GM12873 (cell line): ENCODE results near the gene SIX2.

Source experiments
- CTCF ChIP-seq: IDR thresholded peaks from 2 replicates; pipeline ENCODE4 v1.5.1; 2012; ENCODE audit warnings: low read depth, mild to moderate bottlenecking, moderate library complexity, low read length, control low read depth; ENCODE audit not compliant: insufficient read depth; ENCODE audit errors: missing control alignments

The SIX2 gene

GRCh38 chr2:44999540-44999939, 9.7 kb downstream of the SIX2 start:
- TF ChIP-seq CTCF, result no peak

DNA sequence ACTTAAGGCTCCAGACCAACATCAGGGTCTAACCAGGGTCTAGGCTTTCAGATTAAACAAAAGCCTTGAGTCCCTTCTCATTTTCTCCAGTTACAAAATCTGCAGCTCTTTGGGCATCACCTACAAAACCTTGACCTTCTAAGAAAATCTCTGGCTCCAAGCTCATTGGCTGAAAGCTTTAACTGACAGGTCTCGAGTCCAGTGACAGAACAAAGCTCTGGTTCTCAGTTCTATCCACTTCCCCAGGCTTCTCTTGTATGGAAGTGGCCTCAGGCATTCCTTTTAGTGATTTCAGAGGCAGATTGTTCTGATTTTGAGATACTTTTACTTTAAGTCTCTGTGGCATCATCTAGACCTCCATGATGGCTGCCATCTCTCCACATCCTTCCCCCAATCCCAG, 11.3 kb downstream of the SIX2 start:
- no peak for TF ChIP-seq CTCF

- no peak for TF ChIP-seq CTCF
These were observed 12.9 kb downstream of the SIX2 start for GRCh38 chr2:44996356-44996755.

GRCh38 chr2:44994377-44994776, 14.9 kb downstream of the SIX2 start:
- TF ChIP-seq CTCF, result no peak

DNA sequence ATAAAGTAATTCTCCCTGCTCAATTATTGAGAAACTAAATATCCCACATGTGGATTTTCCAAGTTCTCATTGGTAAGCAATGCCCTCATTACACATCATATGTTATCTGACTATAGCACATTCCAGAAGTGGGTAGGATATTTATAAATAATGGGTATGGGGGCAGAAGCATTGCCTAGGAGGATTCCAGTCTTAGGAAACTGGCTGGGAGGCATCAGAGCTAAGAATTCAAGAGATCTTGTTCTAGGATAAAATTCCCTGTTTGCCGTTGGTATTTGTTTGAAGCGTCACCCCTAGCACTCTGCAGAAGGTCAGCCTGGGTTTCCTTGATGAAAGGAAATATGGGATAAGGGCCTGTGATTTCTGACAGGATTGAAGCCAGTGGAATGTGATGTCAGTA, 20.1 kb downstream of the SIX2 start:
- no peak for TF ChIP-seq CTCF

- no peak for TF ChIP-seq CTCF
These were observed 25.2 kb downstream of the SIX2 start for GRCh38 chr2:44983836-44984604.

DNA sequence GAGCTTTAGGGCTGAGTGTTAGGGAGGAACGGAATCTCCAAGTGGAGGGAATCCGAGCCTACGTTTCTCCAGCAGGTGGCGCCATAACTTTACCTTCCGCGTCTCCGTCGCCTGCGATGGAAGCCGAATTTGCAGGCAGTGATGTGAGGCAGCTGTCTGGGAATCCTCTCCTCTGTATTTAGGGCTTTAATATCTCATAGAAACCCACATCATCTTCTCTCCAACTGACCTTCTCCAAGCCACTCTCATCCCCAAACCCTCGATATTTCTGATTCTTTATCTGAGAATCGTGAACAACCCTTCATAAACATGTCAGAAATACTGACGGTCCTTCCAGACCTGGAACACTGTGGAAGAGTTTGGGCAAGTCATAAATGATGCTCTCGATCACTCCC, 27.5 kb downstream of the SIX2 start:
- TF ChIP-seq CTCF, result peak; percentile 92
